Tibial nerve (tissue), 4 donors: ENCODE measurements around the gene FUCA2.

Source experiments
- CTCF ChIP-seq, 5 experiments: fragments of 200-600 bp in 3 of 5; fragments of 450-650 bp in 2 of 5; sonication (generic) in 3 of 5; IDR thresholded peaks; one replicate each; pipeline ENCODE4 v1.5.1; 2016 to 2019; ENCODE audit warnings: antibody characterized with exemption in 5 of 5, mild to moderate bottlenecking in 3 of 5, moderate library complexity in 2 of 5
- EP300 ChIP-seq, 2 donors: sonication (generic); formaldehyde crosslinking; IDR thresholded peaks; one replicate each; pipeline ENCODE4 v1.6.1; 2017; ENCODE audit warnings: antibody characterized with exemption in 2 of 2, mild to moderate bottlenecking in 1 of 2
- POLR2A ChIP-seq, 2 donors: fragments of 450-650 bp; IDR thresholded peaks; one replicate each; pipeline ENCODE4 v1.6.1; 2017; ENCODE audit warnings: antibody characterized with exemption in 2 of 2, mild to moderate bottlenecking in 2 of 2, moderate library complexity in 2 of 2

DNA sequence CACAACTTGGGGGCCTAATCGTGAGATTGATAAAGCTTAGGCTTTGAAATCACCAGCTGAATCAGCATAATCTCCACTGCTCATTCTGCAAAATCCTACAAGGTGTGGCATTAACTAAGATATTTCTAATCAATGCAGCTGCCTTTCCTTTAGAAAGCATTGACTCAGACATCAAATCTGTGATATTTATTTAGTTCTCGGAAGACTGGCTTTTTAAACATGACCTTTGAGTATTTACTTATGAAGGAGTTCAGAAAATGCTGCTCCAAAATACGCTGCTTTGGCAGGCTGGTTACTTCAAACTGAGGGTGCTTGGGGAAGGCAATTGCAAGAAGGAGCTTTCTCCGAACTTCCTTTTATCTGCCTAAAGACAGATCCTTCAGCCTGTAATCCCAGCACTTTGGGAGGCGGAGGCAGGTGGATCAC lies 23.7 kb upstream of the FUCA2 start:
- TF ChIP-seq CTCF (IDR thresholded peaks at IDR 0.05) (no peak), EP300 (IDR thresholded peaks at IDR 0.05) (no peak), POLR2A (IDR thresholded peaks at IDR 0.05) (no peak)
